Brain microvascular endothelial cell (primary cell): ENCODE measurements around the gene NEK2.
A peak's percentile ranks its signal among the peaks of the same experiment; 100 is the strongest.
"Not testable (repeated sequence)": the region's sequence is repeated elsewhere in the genome, so short reads cannot be mapped to it uniquely, and the experiment has no call there.

Experiments used
- DNase-seq: peaks from one replicate; pipeline ENCODE4 v3.0.0-alpha.2; 2020
- H3K27ac ChIP-seq: fragments of 250-450 bp; sonication (Bioruptor Pico); 2 replicates; pipeline ENCODE4 v1.5.1; 2020; ENCODE audit warnings: mild to moderate bottlenecking, moderate library complexity
- H3K27me3 ChIP-seq: fragments of 250-450 bp; sonication (Bioruptor Pico); replicated peaks from 2 replicates; pipeline ENCODE4 v1.5.1; 2020; ENCODE audit warnings: mild to moderate bottlenecking
- H3K36me3 ChIP-seq: fragments of 250-450 bp; sonication (Bioruptor Pico); replicated peaks from 2 replicates; pipeline ENCODE4 v1.5.1; 2020; ENCODE audit warnings: mild to moderate bottlenecking
- H3K4me3 ChIP-seq: 2 replicates; pipeline ENCODE4 v1.5.1; 2011; ENCODE audit warnings: low read depth, mild to moderate bottlenecking, control low read depth, low read length, moderate library complexity
- in situ Hi-C: cut with HindIII; loops from 2 replicates; pipeline ENCODE4 v1.10.0; 2017; ENCODE audit warnings: low sequenced_read_pairs, low pct_ligation_motif_present
- TF ChIP-seq, protein P1 (sequence below): IDR thresholded peaks from 2 replicates; pipeline ENCODE4 v1.5.1; 2011; ENCODE audit warnings: low read depth, mild to moderate bottlenecking, moderate library complexity, low read length, control low read depth, inconsistent platforms; ENCODE audit errors: missing control alignments

Gene NEK2

GRCh38 chr1:211685823-211686222 lies 10.4 kb upstream of the NEK2 start:
- TF ChIP-seq, protein P1, sequence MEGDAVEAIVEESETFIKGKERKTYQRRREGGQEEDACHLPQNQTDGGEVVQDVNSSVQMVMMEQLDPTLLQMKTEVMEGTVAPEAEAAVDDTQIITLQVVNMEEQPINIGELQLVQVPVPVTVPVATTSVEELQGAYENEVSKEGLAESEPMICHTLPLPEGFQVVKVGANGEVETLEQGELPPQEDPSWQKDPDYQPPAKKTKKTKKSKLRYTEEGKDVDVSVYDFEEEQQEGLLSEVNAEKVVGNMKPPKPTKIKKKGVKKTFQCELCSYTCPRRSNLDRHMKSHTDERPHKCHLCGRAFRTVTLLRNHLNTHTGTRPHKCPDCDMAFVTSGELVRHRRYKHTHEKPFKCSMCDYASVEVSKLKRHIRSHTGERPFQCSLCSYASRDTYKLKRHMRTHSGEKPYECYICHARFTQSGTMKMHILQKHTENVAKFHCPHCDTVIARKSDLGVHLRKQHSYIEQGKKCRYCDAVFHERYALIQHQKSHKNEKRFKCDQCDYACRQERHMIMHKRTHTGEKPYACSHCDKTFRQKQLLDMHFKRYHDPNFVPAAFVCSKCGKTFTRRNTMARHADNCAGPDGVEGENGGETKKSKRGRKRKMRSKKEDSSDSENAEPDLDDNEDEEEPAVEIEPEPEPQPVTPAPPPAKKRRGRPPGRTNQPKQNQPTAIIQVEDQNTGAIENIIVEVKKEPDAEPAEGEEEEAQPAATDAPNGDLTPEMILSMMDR = no peak
- no peak overlapping the region for H3K27ac ChIP-seq
- H3K4me3 ChIP-seq = no peak overlapping the region
- in situ Hi-C loops = no loop called here
- no peaks in the 10 kb centered on the region for H3K27me3 ChIP-seq
- no peaks in the 10 kb centered on the region for H3K36me3 ChIP-seq
- no peak for DNase-seq

DNA sequence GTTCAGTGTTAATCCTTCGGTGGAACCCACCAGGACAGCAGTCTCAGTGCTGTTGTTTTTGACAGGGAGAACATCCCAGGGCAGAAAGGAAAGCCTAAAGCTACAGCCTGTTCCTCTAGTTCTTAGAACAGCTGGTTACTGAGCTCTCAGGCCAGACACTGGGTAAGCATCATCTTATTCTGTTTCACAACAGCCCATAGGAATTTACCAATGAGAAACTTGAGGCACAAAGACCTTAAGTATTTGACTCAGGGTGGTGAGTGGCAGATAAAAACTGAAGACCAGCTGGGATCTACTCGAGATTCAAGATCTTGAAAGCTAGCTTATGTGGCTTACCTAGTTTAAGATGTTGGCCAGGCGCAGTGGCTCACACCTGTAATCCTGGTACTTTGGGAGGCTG lies 9.4 kb upstream of the NEK2 start:
- TF ChIP-seq, protein P1 = no peak
- Histone ChIP-seq H3K4me3 (no peak overlapping the region), H3K36me3 (no peaks in the 10 kb centered on the region), H3K27ac (no peak overlapping the region), H3K27me3 (no peaks in the 10 kb centered on the region)
- in situ Hi-C loops = no loop called here
- DNase-seq = no peak

GRCh38 chr1:211684331-211684730 lies 8.9 kb upstream of the NEK2 start:
- no peaks in the 10 kb centered on the region for H3K27me3 ChIP-seq
- H3K4me3 ChIP-seq = no peak overlapping the region
- in situ Hi-C loops = no loop called here
- H3K27ac ChIP-seq = no peak overlapping the region
- H3K36me3 ChIP-seq = no peaks in the 10 kb centered on the region
- DNase-seq = no peak
- TF ChIP-seq, protein P1 = no peak

- no peak for DNase-seq
- no peaks in the 10 kb centered on the region for H3K27me3 ChIP-seq
- H3K27ac ChIP-seq = no peak overlapping the region
- no peaks in the 10 kb centered on the region for H3K36me3 ChIP-seq
- no peak overlapping the region for H3K4me3 ChIP-seq
- TF ChIP-seq, protein P1 = no peak
- in situ Hi-C loops = no loop called here
Observed at GRCh38 chr1:211683396-211684297, 8.2 kb upstream of the NEK2 start.

GRCh38 chr1:211682186-211682585 lies 6.8 kb upstream of the NEK2 start:
- H3K27me3 ChIP-seq, H3K36me3 ChIP-seq, H3K4me3 ChIP-seq, in situ Hi-C loops, H3K27ac ChIP-seq, DNase-seq: not testable (repeated sequence)

- TF ChIP-seq, protein P1 = peak; percentile 77
- in situ Hi-C loops = no loop called here
- H3K36me3 ChIP-seq = no peaks in the 10 kb centered on the region
- H3K4me3 ChIP-seq = no peak overlapping the region
- peak overlapping the region; percentile 32 for H3K27ac ChIP-seq
- no peaks in the 10 kb centered on the region for H3K27me3 ChIP-seq
- DNase-seq = peak; percentile 79
Observed at GRCh38 chr1:211680752-211681327, 5.4 kb upstream of the NEK2 start.
